HG02798 (cell line): Measurements from ENCODE around the gene VWA3B.
"Not testable (repeated sequence)": the region's sequence is repeated elsewhere in the genome, so short reads cannot be mapped to it uniquely, and the experiment has no call there.

Experiments used
- ATAC-seq: cut with Tn5 transposase; IDR thresholded peaks from one replicate; pipeline ENCODE4 v1.9.1; 2021; ENCODE audit warnings: mild to moderate bottlenecking; ENCODE audit not compliant: unreplicated experiment, poor library complexity

The VWA3B gene

GRCh38 chr2:98233941-98234340, 147.0 kb downstream of the VWA3B start:
- ATAC-seq, result no peak

- no peak for ATAC-seq
These were observed 147.8 kb downstream of the VWA3B start for GRCh38 chr2:98234776-98235175.

GRCh38 chr2:98236935-98237334, 150.0 kb downstream of the VWA3B start:
- no peak for ATAC-seq

GRCh38 chr2:98240786-98241398, 153.9 kb downstream of the VWA3B start:
- no peak for ATAC-seq

- no peak for ATAC-seq
These were observed 154.6 kb downstream of the VWA3B start for GRCh38 chr2:98241592-98241991.

- ATAC-seq, result no peak
These were observed 155.0 kb downstream of the VWA3B start for GRCh38 chr2:98242003-98242402.

GRCh38 chr2:98245491-98245890, 158.5 kb downstream of the VWA3B start:
- no peak for ATAC-seq

GRCh38 chr2:98247383-98247782, 160.4 kb downstream of the VWA3B start:
- ATAC-seq, result no peak

GRCh38 chr2:98252038-98252773, 165.2 kb downstream of the VWA3B start:
- ATAC-seq, result no peak

- ATAC-seq, result no peak
These were observed 166.6 kb downstream of the VWA3B start for GRCh38 chr2:98253461-98254070.

- no peak for ATAC-seq
These were observed 167.6 kb downstream of the VWA3B start for GRCh38 chr2:98254504-98255059.

GRCh38 chr2:98258906-98259305, 171.9 kb downstream of the VWA3B start:
- ATAC-seq, result no peak

GRCh38 chr2:98263362-98263761, 176.4 kb downstream of the VWA3B start:
- ATAC-seq, result no peak

- not testable (repeated sequence) for ATAC-seq
These were observed 181.3 kb downstream of the VWA3B start for GRCh38 chr2:98268225-98268624.

GRCh38 chr2:98269274-98269673, 182.3 kb downstream of the VWA3B start:
- ATAC-seq, result peak; percentile 39

GRCh38 chr2:98269830-98270229, 182.9 kb downstream of the VWA3B start:
- ATAC-seq, result no peak

- ATAC-seq, result no peak
These were observed 190.3 kb downstream of the VWA3B start for GRCh38 chr2:98277162-98277859.

GRCh38 chr2:98278074-98278473, 191.1 kb downstream of the VWA3B start:
- no peak for ATAC-seq

GRCh38 chr2:98280376-98281102, 193.6 kb downstream of the VWA3B start:
- ATAC-seq, result peak; percentile 67

GRCh38 chr2:98281607-98282006, 194.6 kb downstream of the VWA3B start:
- no peak for ATAC-seq
